Trophoblast cell (in vitro differentiated cells and primary cell): ENCODE measurements around the gene GYPC. TPM values are rescaled to one million over a fixed set of nuclear protein-coding genes. Genes with fewer than 3 reads are reported as not detected.

Source experiments
- DNase-seq, 2 donors: peaks; one replicate each; pipeline ENCODE4 v3.0.0-alpha.2; 2016
- H2AFZ ChIP-seq: 2 replicates; pipeline ENCODE4 v1.6.1; 2013; ENCODE audit warnings: low read length, moderate library complexity, mild to moderate bottlenecking; ENCODE audit not compliant: insufficient read depth, poor library complexity
- H2AK5ac ChIP-seq: 2 replicates; pipeline ENCODE4 v1.6.1; 2013; ENCODE audit warnings: mild to moderate bottlenecking, low read length
- H2BK120ac ChIP-seq: 2 replicates; pipeline ENCODE4 v1.6.1; 2013; ENCODE audit warnings: low read length, mild to moderate bottlenecking, moderate library complexity; ENCODE audit not compliant: insufficient read depth, poor library complexity
- H2BK12ac ChIP-seq: 2 replicates; pipeline ENCODE4 v1.6.1; 2013; ENCODE audit warnings: mild to moderate bottlenecking, low read length, moderate library complexity
- H2BK5ac ChIP-seq: 2 replicates; pipeline ENCODE4 v1.6.1; 2013; ENCODE audit warnings: low read length, low read depth, moderate library complexity, mild to moderate bottlenecking; ENCODE audit not compliant: poor library complexity
- H3K14ac ChIP-seq: 2 replicates; pipeline ENCODE4 v1.6.1; 2013; ENCODE audit warnings: mild to moderate bottlenecking, low read length
- H3K18ac ChIP-seq: 2 replicates; pipeline ENCODE4 v1.6.1; 2013; ENCODE audit warnings: mild to moderate bottlenecking, low read length
- H3K23ac ChIP-seq: 2 replicates; pipeline ENCODE4 v1.6.1; 2013; ENCODE audit warnings: low read length
- H3K27ac ChIP-seq: 2 replicates; pipeline ENCODE4 v1.5.1; 2013; ENCODE audit warnings: low read depth, mild to moderate bottlenecking, inconsistent platforms, low read length, moderate library complexity
- H3K27me3 ChIP-seq: 2 replicates; pipeline ENCODE4 v1.6.1; 2013; ENCODE audit warnings: inconsistent platforms, mild to moderate bottlenecking, low read length, moderate library complexity; ENCODE audit not compliant: insufficient read depth
- H3K36me3 ChIP-seq, 2 experiments: 1 replicate in 1 of 2; 2 replicates in 1 of 2; pipeline ENCODE4 v1.6.1; 2013; ENCODE audit warnings: low read length in 2 of 2, mild to moderate bottlenecking in 2 of 2, moderate library complexity in 1 of 2; ENCODE audit not compliant: insufficient read depth in 2 of 2, control insufficient read depth in 1 of 2
- H3K4ac ChIP-seq: 2 replicates; pipeline ENCODE4 v1.6.1; 2013; ENCODE audit warnings: low read depth, mild to moderate bottlenecking, low read length, moderate library complexity
- H3K4me1 ChIP-seq, 2 experiments: 1 replicate in 1 of 2; 2 replicates in 1 of 2; pipeline ENCODE4 v1.6.1; 2013; ENCODE audit warnings: low read length in 2 of 2, mild to moderate bottlenecking in 2 of 2, moderate library complexity in 1 of 2; ENCODE audit not compliant: insufficient read depth in 2 of 2, control insufficient read depth in 1 of 2
- H3K4me2 ChIP-seq: 2 replicates; pipeline ENCODE4 v1.6.1; 2013; ENCODE audit warnings: inconsistent platforms, mild to moderate bottlenecking, low read length, moderate library complexity
- H3K4me3 ChIP-seq: 2 replicates; pipeline ENCODE4 v1.5.1; 2013; ENCODE audit warnings: mild to moderate bottlenecking, low read depth, low read length, inconsistent platforms
- H3K79me1 ChIP-seq: one replicate; pipeline ENCODE4 v1.6.1; 2013; ENCODE audit warnings: low read length
- H3K79me2 ChIP-seq: 2 replicates; pipeline ENCODE4 v1.6.1; 2013; ENCODE audit warnings: low read length, mild to moderate bottlenecking; ENCODE audit not compliant: control insufficient read depth, insufficient read depth, poor library complexity
- H3K9ac ChIP-seq: 2 replicates; pipeline ENCODE4 v1.6.1; 2013; ENCODE audit warnings: mild to moderate bottlenecking, low read length
- H3K9me3 ChIP-seq: 2 replicates; pipeline ENCODE4 v1.6.1; 2013; ENCODE audit warnings: low read depth, mild to moderate bottlenecking, control low read depth, inconsistent platforms, low read length; ENCODE audit not compliant: insufficient read depth
- H4K12ac ChIP-seq: 2 replicates; pipeline ENCODE4 v1.6.1; 2013; ENCODE audit warnings: low read depth, mild to moderate bottlenecking, low read length, moderate library complexity
- H4K8ac ChIP-seq: 2 replicates; pipeline ENCODE4 v1.6.1; 2013; ENCODE audit warnings: low read depth, mild to moderate bottlenecking, low read length, moderate library complexity
- H4K91ac ChIP-seq: one replicate; pipeline ENCODE4 v1.6.1; 2013; ENCODE audit warnings: low read depth, mild to moderate bottlenecking, low read length, moderate library complexity
- WGBS: extraction: QIAGEN DNeasy Blood & Tissue Kit; methylation state at CpG from one replicate; pipeline ENCODE4 v1.1.7; 2013; ENCODE audit warnings: missing lambda C conversion rate; ENCODE audit not compliant: insufficient read length, insufficient coverage; ENCODE audit errors: extremely low coverage; 5-methylcytosine and 5-hydroxymethylcytosine counted together
- polyA plus RNA-seq: library from polyadenylated mRNA; stranded (reverse); fragments of 200-250 nt; gene quantifications from 2 replicates; pipeline ENCODE4 v1.2.3, GENCODE V29; 2013

The GYPC gene
- polyA plus RNA-seq = 19.7 and 22.6 TPM in 2 replicates

GRCh38 chr2:126655500-126656430, at the start of gene GYPC:
Gene GYPC (plus strand): TSS chr2:126656158. CDS start chr2:126656264, 106 bp downstream.
- peaks cover 0 to 3% of the 10 kb centered on the region in 2 experiments for H3K36me3 ChIP-seq
- H3K4ac ChIP-seq = no peak within 1 kb of the TSS
- H3K23ac ChIP-seq = no peak within 1 kb of the TSS
- H2AFZ ChIP-seq = peak within 1 kb of the TSS; percentile 86
- no peak within 1 kb of the TSS for H2AK5ac ChIP-seq
- peak within 1 kb of the TSS; percentile 84 for H2BK120ac ChIP-seq
- peak within 1 kb of the TSS; percentile 81 for H3K18ac ChIP-seq
- peak in 1 of 2 donors; percentile 53 for DNase-seq
- peak within 1 kb of the TSS; percentile 81 for H3K4me3 ChIP-seq
- peak within 1 kb of the TSS; percentile 80 for H3K14ac ChIP-seq
- H2BK12ac ChIP-seq = peak within 1 kb of the TSS; percentile 70
- H3K9ac ChIP-seq = peak within 1 kb of the TSS; percentile 28
- peak within 1 kb of the TSS; percentile 78 for H2BK5ac ChIP-seq
- H3K9me3 ChIP-seq = no peaks in the 10 kb centered on the region
- peaks cover 22% of the 10 kb centered on the region for H3K79me1 ChIP-seq
- WGBS = no CpG with 5 or more reads among the region's 51 CpGs
- H3K79me2 ChIP-seq = peaks cover 3% of the 10 kb centered on the region
- H3K4me2 ChIP-seq = peak within 1 kb of the TSS; percentile 86
- H4K12ac ChIP-seq = peak within 1 kb of the TSS; percentile 32
- H4K91ac ChIP-seq = peak within 1 kb of the TSS; percentile 93
- peak within 1 kb of the TSS; percentile 88 for H4K8ac ChIP-seq
- H3K27ac ChIP-seq = peak within 1 kb of the TSS; percentile 64
- peaks cover 22 to 27% of the 10 kb centered on the region in 2 experiments for H3K4me1 ChIP-seq
- H3K27me3 ChIP-seq = no peaks in the 10 kb centered on the region

GRCh38 chr2:126614524-126615227, 41.3 kb upstream of the GYPC start:
- H3K79me1 ChIP-seq = no peaks in the 10 kb centered on the region
- no peak overlapping the region for H3K4me3 ChIP-seq
- H3K36me3 ChIP-seq = no peaks in the 10 kb centered on the region
- no peak overlapping the region for H3K14ac ChIP-seq
- H2BK120ac ChIP-seq = no peak overlapping the region
- H3K4ac ChIP-seq = no peak overlapping the region
- no peak overlapping the region for H3K23ac ChIP-seq
- H3K27ac ChIP-seq = no peak overlapping the region
- no peak overlapping the region for H4K12ac ChIP-seq
- H4K91ac ChIP-seq = no peak overlapping the region
- no peak overlapping the region for H2BK12ac ChIP-seq
- H2AFZ ChIP-seq = no peak overlapping the region
- no peak overlapping the region for H4K8ac ChIP-seq
- WGBS = no CpG with 5 or more reads among the region's 1 CpG
- no peaks in the 10 kb centered on the region for H3K79me2 ChIP-seq
- peak overlapping the region; percentile 0 for H3K4me2 ChIP-seq
- H3K27me3 ChIP-seq = no peaks in the 10 kb centered on the region
- H2AK5ac ChIP-seq = no peak overlapping the region
- no peaks in the 10 kb centered on the region for H3K9me3 ChIP-seq
- DNase-seq = no peak
- no peaks in the 10 kb centered on the region for H3K4me1 ChIP-seq
- H2BK5ac ChIP-seq = no peak overlapping the region
- H3K9ac ChIP-seq = no peak overlapping the region
- H3K18ac ChIP-seq = no peak overlapping the region

GRCh38 chr2:126616606-126617069, 39.3 kb upstream of the GYPC start:
- Histone ChIP-seq H3K27ac (no peak overlapping the region), H2AFZ (no peak overlapping the region), H2BK12ac (no peak overlapping the region), H3K9ac (no peak overlapping the region), H3K79me1 (no peaks in the 10 kb centered on the region), H3K9me3 (no peaks in the 10 kb centered on the region), H3K4me3 (no peak overlapping the region), H3K18ac (no peak overlapping the region), H2AK5ac (no peak overlapping the region), H3K4ac (no peak overlapping the region), H2BK120ac (no peak overlapping the region), H4K8ac (no peak overlapping the region), H3K27me3 (no peaks in the 10 kb centered on the region), H4K91ac (no peak overlapping the region), H3K4me1 (no peaks in the 10 kb centered on the region), H3K4me2 (no peak overlapping the region), H2BK5ac (no peak overlapping the region), H4K12ac (no peak overlapping the region), H3K23ac (no peak overlapping the region), H3K36me3 (no peaks in the 10 kb centered on the region), H3K14ac (no peak overlapping the region), H3K79me2 (no peaks in the 10 kb centered on the region)
- WGBS = no CpG with 5 or more reads among the region's 6 CpGs
- DNase-seq = no peak

GRCh38 chr2:126620302-126620701, 35.7 kb upstream of the GYPC start:
- WGBS = no CpG with 5 or more reads among the region's 2 CpGs

More at GRCh38 chr2:126620302-126620701, 35.7 kb upstream of the GYPC start:
- no peaks in the 10 kb centered on the region for H3K27me3 ChIP-seq
- H3K4me3 ChIP-seq = no peak overlapping the region
- no peaks in the 10 kb centered on the region for H3K9me3 ChIP-seq
- no peak overlapping the region for H3K14ac ChIP-seq
- H2BK12ac ChIP-seq = no peak overlapping the region
- no peak overlapping the region for H4K8ac ChIP-seq
- H3K36me3 ChIP-seq = no peaks in the 10 kb centered on the region
- no peak overlapping the region for H4K91ac ChIP-seq
- H3K79me1 ChIP-seq = no peaks in the 10 kb centered on the region
- no peaks in the 10 kb centered on the region for H3K4me1 ChIP-seq
- H4K12ac ChIP-seq = no peak overlapping the region
- H2BK120ac ChIP-seq = no peak overlapping the region
- no peak overlapping the region for H2AK5ac ChIP-seq
- DNase-seq = no peak
- H3K9ac ChIP-seq = no peak overlapping the region
- no peak overlapping the region for H3K18ac ChIP-seq
- H2BK5ac ChIP-seq = no peak overlapping the region
- no peaks in the 10 kb centered on the region for H3K79me2 ChIP-seq
- no peak overlapping the region for H3K4ac ChIP-seq
- no peak overlapping the region for H3K27ac ChIP-seq
- H3K4me2 ChIP-seq = no peak overlapping the region
- no peak overlapping the region for H3K23ac ChIP-seq
- H2AFZ ChIP-seq = no peak overlapping the region
